ENCODE measurements around the gene CALN1. TPM values are rescaled to one million over a fixed set of nuclear protein-coding genes. Genes with fewer than 3 reads are reported as not detected.
"Not testable (repeated sequence)": the region's sequence is repeated elsewhere in the genome, so short reads cannot be mapped to it uniquely, and the experiment has no call there.

CALN1 gene
- total and polyA plus RNA-seq, 9 donors, result under 0.01 to 0.18 (median 0.13) TPM; not detected in 2

GRCh38 chr7:71925663-71926062 is 486.5 kb downstream of the CALN1 start:
- Histone ChIP-seq H3K27me3 (no peaks in the 10 kb centered on the region), H3K36me3 (no peaks in the 10 kb centered on the region), H3K4me1 (ENCODE audit: insufficient read depth) (no peaks in the 10 kb centered on the region), H3K9me3 (peaks cover 0 to 4% of the 10 kb centered on the region in 2 donors), H3K4me3 (no peak overlapping the region), H3K27ac (no peak overlapping the region)
- 43 to 77% (median 62%) methylated on average over 7 of the region's 7 CpGs for WGBS, 3 donors
- DNase-seq, result no peak
- intact Hi-C loops (cut with DNase I), result no loop called here
- no peak for TF ChIP-seq POLR2A (IDR thresholded peaks at IDR 0.05)
- TF ChIP-seq EP300 (IDR thresholded peaks at IDR 0.05), result no peak
- no peak for TF ChIP-seq CTCF (IDR thresholded peaks at IDR 0.05)

DNA sequence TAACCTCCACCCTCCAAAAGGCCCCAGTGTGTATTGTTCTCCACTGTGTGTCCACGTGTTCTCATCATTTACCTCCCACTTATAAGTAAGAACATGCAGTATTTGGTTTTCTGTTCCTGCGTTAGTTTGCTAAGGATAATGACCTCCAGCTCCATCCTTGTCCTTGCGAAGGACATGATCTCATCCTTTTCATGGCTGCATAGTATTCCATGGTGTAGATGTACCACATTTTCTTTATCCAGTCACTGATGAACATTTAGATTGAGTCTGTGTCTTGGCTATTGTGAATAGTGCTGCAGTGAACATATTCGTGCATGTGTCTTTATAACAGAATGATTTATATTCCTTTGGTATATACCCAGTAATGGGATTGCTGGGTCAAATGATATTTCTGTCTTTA is 497.9 kb downstream of the CALN1 start:
- H3K27ac ChIP-seq; intact Hi-C loops (cut with DNase I): not testable (repeated sequence)
- 85 to 92% (median 91%) methylated on average over 4 of the region's 4 CpGs for WGBS, 3 donors

GRCh38 chr7:71912476-71912875 is 499.7 kb downstream of the CALN1 start:
- Histone ChIP-seq H3K27ac (no peak overlapping the region), H3K4me1 (ENCODE audit: insufficient read depth) (no peaks in the 10 kb centered on the region), H3K4me3 (no peak overlapping the region), H3K27me3 (no peaks in the 10 kb centered on the region), H3K36me3 (no peaks in the 10 kb centered on the region), H3K9me3 (no peaks in the 10 kb centered on the region)
- intact Hi-C loops (cut with DNase I), result no loop called here
- DNase-seq, result no peak
- TF ChIP-seq POLR2A (IDR thresholded peaks at IDR 0.05) (no peak), EP300 (IDR thresholded peaks at IDR 0.05) (no peak), CTCF (IDR thresholded peaks at IDR 0.05) (no peak)
- WGBS, 3 donors, result 40 to 63% (median 51%) methylated on average over 4 of the region's 4 CpGs

More for the DNA sequence above, 497.9 kb downstream of the CALN1 start:
- not testable (repeated sequence) for H3K36me3 ChIP-seq; DNase-seq; H3K9me3 ChIP-seq; H3K4me1 ChIP-seq (ENCODE audit: insufficient read depth); H3K27me3 ChIP-seq; H3K4me3 ChIP-seq

- no peaks in the 10 kb centered on the region for H3K36me3 ChIP-seq
- H3K9me3 ChIP-seq, result no peaks in the 10 kb centered on the region
- no peaks in the 10 kb centered on the region for H3K4me1 ChIP-seq (ENCODE audit: insufficient read depth)
- WGBS, 3 donors, result 69 to 80% (median 78%) methylated on average over 5 of the region's 5 CpGs
- DNase-seq, result no peak
- no peak for TF ChIP-seq EP300 (IDR thresholded peaks at IDR 0.05)
- no peak for TF ChIP-seq POLR2A (IDR thresholded peaks at IDR 0.05)
- no peak for TF ChIP-seq CTCF (IDR thresholded peaks at IDR 0.05)
- intact Hi-C loops (cut with DNase I), result no loop called here
- no peaks in the 10 kb centered on the region for H3K27me3 ChIP-seq
- no peak overlapping the region for H3K4me3 ChIP-seq
- no peak overlapping the region for H3K27ac ChIP-seq
Measured at GRCh38 chr7:71911051-71911450, 501.1 kb downstream of the CALN1 start.

- Histone ChIP-seq H3K36me3 (no peaks in the 10 kb centered on the region), H3K27ac (no peak overlapping the region), H3K27me3 (no peaks in the 10 kb centered on the region), H3K4me3 (no peak overlapping the region), H3K4me1 (ENCODE audit: insufficient read depth) (no peaks in the 10 kb centered on the region), H3K9me3 (no peaks in the 10 kb centered on the region)
- TF ChIP-seq CTCF (IDR thresholded peaks at IDR 0.05) (no peak), EP300 (IDR thresholded peaks at IDR 0.05) (no peak), POLR2A (IDR thresholded peaks at IDR 0.05) (no peak)
- 78 to 93% (median 80%) methylated on average over 1 of the region's 1 CpG for WGBS, 3 donors
- intact Hi-C loops (cut with DNase I), result no loop called here
- no peak for DNase-seq
Measured at GRCh38 chr7:71905821-71906220, 506.3 kb downstream of the CALN1 start.

Data from ovary (tissue), 9 donors.